GM12874 (cell line): ENCODE results near the gene AMHR2.

Source experiments
- TF ChIP-seq, protein P1 (sequence below): IDR thresholded peaks from 2 replicates; pipeline ENCODE4 v1.5.1; 2011; ENCODE audit warnings: low read depth, mild to moderate bottlenecking, control low read depth, low read length, moderate library complexity; ENCODE audit not compliant: insufficient read depth

AMHR2 gene

GRCh38 chr12:53459097-53459496 lies 35.4 kb downstream of the AMHR2 start:
- TF ChIP-seq, protein P1, sequence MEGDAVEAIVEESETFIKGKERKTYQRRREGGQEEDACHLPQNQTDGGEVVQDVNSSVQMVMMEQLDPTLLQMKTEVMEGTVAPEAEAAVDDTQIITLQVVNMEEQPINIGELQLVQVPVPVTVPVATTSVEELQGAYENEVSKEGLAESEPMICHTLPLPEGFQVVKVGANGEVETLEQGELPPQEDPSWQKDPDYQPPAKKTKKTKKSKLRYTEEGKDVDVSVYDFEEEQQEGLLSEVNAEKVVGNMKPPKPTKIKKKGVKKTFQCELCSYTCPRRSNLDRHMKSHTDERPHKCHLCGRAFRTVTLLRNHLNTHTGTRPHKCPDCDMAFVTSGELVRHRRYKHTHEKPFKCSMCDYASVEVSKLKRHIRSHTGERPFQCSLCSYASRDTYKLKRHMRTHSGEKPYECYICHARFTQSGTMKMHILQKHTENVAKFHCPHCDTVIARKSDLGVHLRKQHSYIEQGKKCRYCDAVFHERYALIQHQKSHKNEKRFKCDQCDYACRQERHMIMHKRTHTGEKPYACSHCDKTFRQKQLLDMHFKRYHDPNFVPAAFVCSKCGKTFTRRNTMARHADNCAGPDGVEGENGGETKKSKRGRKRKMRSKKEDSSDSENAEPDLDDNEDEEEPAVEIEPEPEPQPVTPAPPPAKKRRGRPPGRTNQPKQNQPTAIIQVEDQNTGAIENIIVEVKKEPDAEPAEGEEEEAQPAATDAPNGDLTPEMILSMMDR = no peak

- TF ChIP-seq, protein P1 = no peak
Measured at GRCh38 chr12:53461059-53461458, 37.4 kb downstream of the AMHR2 start.

- TF ChIP-seq, protein P1 = no peak
Measured at GRCh38 chr12:53461591-53461990, 37.9 kb downstream of the AMHR2 start.

DNA sequence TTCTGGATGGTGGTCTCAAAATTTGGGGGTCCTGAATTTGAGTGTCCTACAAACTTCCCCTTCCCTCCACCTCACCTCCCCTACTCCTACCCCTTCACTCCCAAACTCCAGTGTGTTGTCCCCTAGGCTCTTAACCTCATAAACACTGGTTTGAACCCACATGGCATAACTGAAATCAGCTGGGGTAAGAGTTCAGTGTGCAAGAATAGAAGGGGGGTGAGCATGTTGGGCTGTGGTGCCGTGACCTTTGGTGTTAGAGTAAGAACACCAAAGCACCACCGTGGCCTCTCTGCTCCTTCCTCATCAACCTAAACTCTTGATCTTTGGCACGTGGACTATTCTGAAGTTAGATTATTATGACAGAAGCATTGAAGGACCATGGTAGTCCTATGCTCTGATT lies 39.3 kb downstream of the AMHR2 start:
- TF ChIP-seq, protein P1 = no peak

DNA sequence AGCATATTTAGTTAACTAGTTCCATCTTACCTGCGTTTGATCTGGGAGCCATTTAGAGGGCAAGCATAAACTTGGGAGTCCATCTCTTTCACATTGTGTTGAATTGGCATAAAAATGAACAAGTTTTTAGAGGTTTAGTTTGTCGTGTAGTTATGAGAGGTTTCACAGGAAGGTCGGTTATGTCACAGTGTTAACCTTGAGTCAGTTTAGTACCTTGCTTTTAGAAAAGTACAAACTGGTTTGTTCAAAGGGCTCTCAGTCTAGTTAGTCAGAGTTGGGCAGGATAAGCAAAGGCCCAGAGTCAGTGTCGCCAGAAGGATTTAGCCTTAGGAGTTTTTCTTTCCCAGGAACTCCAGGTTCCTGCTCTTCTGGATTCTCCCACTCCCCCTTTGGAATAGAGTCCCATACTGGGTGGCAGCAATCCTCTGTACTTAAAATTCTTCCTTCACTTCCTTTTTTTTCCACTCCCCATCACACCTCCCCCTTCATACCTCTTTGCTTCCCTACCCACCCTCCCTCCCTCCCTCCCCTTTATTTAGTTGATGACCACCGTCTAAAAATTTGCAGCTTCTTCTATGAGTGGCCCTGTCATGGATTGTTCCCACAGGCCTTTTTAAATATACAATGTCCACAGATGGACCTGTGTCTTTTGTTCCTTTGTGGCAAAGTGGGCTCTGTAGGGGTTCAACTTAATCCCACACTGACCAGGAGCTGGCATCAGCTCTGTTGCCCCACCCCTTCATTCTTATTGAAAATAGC lies 40.3 kb downstream of the AMHR2 start:
- TF ChIP-seq, protein P1 = no peak

DNA sequence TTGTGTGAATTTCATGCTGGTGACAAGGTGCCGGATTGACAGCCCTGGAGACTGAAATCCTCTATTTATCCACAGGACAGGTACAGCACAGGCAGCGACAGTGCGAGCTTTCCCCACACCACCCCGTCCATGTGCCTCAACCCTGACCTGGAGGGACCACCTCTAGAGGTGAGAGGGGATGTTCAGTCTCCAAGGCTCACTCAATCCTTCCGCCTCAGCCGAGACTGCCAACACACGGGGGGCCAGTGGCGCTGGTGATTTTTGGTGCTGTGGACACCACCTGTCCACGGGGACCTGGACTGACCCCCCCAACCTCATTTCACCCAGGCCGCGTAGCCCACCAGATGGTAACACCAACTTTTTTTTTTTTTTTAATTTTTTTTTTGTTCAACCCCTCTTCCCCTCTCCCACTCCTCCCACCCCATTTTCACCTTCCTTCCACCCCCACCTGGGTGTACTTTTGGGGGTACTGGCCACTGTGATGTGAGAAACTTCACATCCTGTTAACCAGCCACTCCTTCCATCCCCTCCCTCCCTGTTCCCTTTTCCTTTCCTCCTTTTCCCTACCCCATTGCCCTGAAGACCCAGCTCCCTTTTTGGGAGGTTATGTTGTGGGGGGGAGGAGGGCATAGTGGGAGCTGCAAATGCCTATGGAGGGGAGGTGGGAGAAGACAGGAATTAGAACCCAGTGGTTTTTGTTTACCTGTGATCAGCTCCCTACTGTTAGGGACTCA lies 41.2 kb downstream of the AMHR2 start:
- TF ChIP-seq, protein P1 = no peak

GRCh38 chr12:53465679-53466078 lies 42.0 kb downstream of the AMHR2 start:
- TF ChIP-seq, protein P1 = no peak
